Activated naive CD4-positive, alpha-beta T cell treated with anti-CD3 and anti-CD28 coated beads for 36 hours (primary cell): Measurements from ENCODE around the gene CCNF. TPM values are rescaled to one million over a fixed set of nuclear protein-coding genes. Genes with fewer than 3 reads are reported as not detected.

Source experiments
- CTCF ChIA-PET: fragments of 350-600 bp; sonication (Branson Sonifier 250); formaldehyde crosslinking; loops from one replicate; lab custom pipeline; 2021; ENCODE audit warnings: antibody characterized with exemption; lab: Charles Lee
- DNase-seq: peaks from one replicate; pipeline ENCODE4 v3.0.0-alpha.2; 2020
- H3K27ac Mint-ChIP-seq: one replicate; pipeline ENCODE4 v1.8.0; 2021; ENCODE audit warnings: mild to moderate bottlenecking, mixed read lengths
- H3K27me3 Mint-ChIP-seq: one replicate; pipeline ENCODE4 v1.8.0; 2021; ENCODE audit warnings: low read depth, mixed read lengths
- H3K36me3 Mint-ChIP-seq: one replicate; pipeline ENCODE4 v1.8.0; 2021; ENCODE audit warnings: low read depth, mixed read lengths
- H3K4me1 Mint-ChIP-seq: one replicate; pipeline ENCODE4 v1.8.0; 2021; ENCODE audit warnings: low read depth, mixed read lengths
- H3K4me3 Mint-ChIP-seq: one replicate; pipeline ENCODE4 v1.8.0; 2021; ENCODE audit warnings: mild to moderate bottlenecking, moderate library complexity, mixed read lengths
- H3K9me3 Mint-ChIP-seq: one replicate; pipeline ENCODE4 v1.8.0; 2021; ENCODE audit warnings: mixed read lengths
- intact Hi-C: fragments of 100-400 bp; cut with micrococcal nuclease; formaldehyde crosslinking; loops from one replicate; pipeline ENCODE4 v1.15.1; 2023
- total RNA-seq, 2 experiments: library from RNA; stranded (reverse); gene quantifications; one replicate each; pipeline ENCODE4 v1.2.3, GENCODE V29; 2021

The CCNF gene
- total RNA-seq, 2 experiments from 2014 or later, result 73.5 to 74.5 TPM

DNA sequence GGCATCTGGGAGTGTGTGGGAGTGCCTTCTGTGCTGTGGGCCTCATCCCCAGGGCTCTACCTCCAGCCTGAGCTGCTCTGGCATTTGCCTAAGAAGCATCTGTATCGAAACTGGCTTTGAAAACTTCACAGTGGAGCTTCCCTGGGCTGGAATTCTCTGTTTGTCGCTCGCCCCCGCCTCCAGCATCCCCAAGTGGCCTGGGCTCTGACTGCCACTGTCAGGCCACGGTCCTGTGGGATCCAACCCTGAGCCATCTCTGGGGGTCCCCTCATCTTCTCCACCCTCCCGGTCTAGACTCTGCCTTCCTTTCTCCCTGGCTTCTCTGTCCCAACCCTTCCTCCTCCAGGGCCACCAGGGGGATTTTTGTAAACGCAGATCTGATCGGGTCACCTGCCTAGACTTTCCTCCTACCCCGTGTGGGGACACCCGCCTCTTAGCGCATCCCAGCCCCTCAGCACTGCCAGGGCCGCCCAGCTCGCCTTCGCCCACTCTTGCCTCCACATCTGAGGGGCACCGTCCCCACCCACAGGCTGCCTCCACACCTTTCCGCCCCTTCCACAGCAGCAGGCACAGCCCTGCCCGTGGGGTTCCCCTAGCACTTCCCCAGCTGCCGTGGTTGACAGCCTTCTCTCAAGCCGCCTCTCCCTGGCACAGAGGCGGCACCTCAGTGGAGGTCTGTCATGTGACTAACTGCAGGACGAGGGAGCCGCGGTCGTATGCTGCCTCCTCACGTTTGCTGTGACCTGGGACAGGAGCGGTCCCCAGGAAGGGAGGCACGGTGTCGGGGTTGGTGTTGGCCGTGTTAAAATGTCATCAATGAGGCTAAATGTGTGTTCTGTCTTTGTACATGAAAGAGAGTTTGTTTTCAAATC, 57.6 kb downstream of the CCNF start:
- peak overlapping the region; percentile 69 for H3K27ac Mint-ChIP-seq

DNA sequence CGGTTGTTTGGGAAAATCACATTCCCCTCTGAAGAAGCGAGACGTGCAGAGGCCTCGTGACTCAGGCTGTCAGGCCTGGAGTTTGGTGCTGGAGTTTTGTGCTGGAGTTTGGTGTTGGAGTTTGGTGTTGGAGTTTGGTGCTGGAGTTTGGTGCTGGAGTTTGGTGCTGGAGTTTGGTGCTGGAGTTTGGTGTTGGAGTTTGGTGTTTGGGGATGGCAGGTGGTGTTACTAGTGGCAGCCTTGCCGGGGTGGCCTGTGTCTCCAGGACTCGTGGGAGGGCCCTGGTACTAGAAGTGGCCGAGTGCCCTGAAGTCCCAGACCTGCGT, 58.2 kb downstream of the CCNF start:
- Mint-ChIP-seq H3K36me3 (peaks cover 1% of the 10 kb centered on the region), H3K27me3 (no peaks in the 10 kb centered on the region), H3K4me3 (peak overlapping the region; percentile 10), H3K4me1 (peaks cover 16% of the 10 kb centered on the region), H3K27ac (peak overlapping the region; percentile 69), H3K9me3 (no peaks in the 10 kb centered on the region)
- no peak for DNase-seq
- intact Hi-C loops, result loop anchor here (1.0 to 5.0 kb wide), 6 partner anchors 13 to 293 kb away; partner anchors contain the start of genes ABCA3, CCNF, ECI1 and RNPS1
- CTCF ChIA-PET, result interaction anchor here (1.6 kb wide), 1 partner anchor 14 kb away, joined by 8 read pairs; no protein-coding TSS in a partner anchor

More for the DNA sequence above, 57.6 kb downstream of the CCNF start:
- H3K4me3 Mint-ChIP-seq, result peak overlapping the region; percentile 10
- CTCF ChIA-PET, result interaction anchor here (0.9 to 1.6 kb wide), 4 partner anchors 10 to 15 kb away, joined by 3 to 8 read pairs (median 3); partner anchors contain the start of gene TBC1D24
- peaks cover 16% of the 10 kb centered on the region for H3K4me1 Mint-ChIP-seq
- H3K9me3 Mint-ChIP-seq, result no peaks in the 10 kb centered on the region
- intact Hi-C loops, result loop anchor here (1.0 to 5.0 kb wide), 6 partner anchors 13 to 292 kb away; partner anchors contain the start of genes ABCA3, CCNF, ECI1 and RNPS1
- peaks cover 1% of the 10 kb centered on the region for H3K36me3 Mint-ChIP-seq
- DNase-seq, result peak; percentile 94
- no peaks in the 10 kb centered on the region for H3K27me3 Mint-ChIP-seq

DNA sequence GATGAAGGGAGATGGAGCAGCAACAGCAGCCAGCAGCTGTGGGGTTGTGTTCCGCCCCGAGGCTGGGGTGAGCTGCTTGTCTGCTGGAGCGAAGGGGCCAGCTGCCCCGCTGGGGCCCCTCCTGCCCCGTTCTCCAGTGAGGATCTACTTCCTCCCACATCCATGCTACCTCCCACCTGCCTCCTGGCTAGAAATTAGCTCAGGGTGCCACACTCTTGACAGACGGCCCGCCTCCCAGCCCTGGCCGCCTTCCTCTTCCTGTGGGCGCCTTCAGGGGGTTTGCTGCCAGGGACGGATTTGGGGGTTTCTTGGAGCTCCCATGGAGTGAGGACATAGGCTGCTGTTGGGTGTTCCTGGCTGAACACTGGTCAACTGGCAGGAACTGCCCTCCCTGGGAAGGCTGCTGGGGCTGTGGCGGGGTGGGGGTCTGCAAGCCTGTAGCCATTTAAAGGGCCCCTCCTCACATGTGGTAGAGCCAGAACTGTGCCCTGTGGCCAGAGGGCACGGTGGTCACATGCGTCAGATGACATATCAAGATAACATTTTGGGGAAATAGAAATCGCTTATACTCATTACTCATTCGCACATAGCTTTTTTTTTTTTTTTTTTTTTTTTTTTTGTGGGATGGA, 58.8 kb downstream of the CCNF start:
- Mint-ChIP-seq H3K4me1 (peaks cover 16% of the 10 kb centered on the region), H3K36me3 (peaks cover 1% of the 10 kb centered on the region), H3K27me3 (no peaks in the 10 kb centered on the region), H3K4me3 (no peak overlapping the region), H3K27ac (no peak overlapping the region), H3K9me3 (no peaks in the 10 kb centered on the region)
- DNase-seq, result no peak
- intact Hi-C loops, result loop anchor here (1.0 to 5.0 kb wide), 6 partner anchors 14 to 293 kb away; partner anchors contain the start of genes ABCA3, CCNF, ECI1 and RNPS1
- CTCF ChIA-PET, result interaction anchor here (0.6 to 1.6 kb wide), 3 partner anchors 13 to 325 kb away, joined by 3 to 8 read pairs (median 3); no protein-coding TSS in a partner anchor

DNA sequence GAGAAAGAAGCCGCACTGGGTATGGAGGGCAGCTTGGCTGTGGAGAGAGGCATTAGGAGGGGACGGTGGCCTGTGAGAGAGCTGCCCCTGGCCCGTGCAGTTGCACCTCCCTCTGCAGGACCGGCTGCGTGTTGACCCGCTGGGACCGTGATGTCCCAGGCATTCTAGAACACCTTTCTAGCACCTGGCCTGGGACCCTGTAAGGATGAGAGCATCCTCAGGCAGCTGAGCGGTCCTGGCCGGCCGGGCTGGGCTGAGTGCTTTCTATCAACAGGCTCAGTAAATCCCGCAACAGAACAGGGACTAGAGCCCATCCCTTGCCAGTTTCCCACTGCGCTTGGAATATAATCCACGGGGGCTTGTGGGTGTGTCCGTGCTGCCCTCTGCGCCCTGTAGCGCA, 60.3 kb downstream of the CCNF start:
- CTCF ChIA-PET, result no interaction called here
- H3K36me3 Mint-ChIP-seq, result peaks cover 1% of the 10 kb centered on the region

DNA sequence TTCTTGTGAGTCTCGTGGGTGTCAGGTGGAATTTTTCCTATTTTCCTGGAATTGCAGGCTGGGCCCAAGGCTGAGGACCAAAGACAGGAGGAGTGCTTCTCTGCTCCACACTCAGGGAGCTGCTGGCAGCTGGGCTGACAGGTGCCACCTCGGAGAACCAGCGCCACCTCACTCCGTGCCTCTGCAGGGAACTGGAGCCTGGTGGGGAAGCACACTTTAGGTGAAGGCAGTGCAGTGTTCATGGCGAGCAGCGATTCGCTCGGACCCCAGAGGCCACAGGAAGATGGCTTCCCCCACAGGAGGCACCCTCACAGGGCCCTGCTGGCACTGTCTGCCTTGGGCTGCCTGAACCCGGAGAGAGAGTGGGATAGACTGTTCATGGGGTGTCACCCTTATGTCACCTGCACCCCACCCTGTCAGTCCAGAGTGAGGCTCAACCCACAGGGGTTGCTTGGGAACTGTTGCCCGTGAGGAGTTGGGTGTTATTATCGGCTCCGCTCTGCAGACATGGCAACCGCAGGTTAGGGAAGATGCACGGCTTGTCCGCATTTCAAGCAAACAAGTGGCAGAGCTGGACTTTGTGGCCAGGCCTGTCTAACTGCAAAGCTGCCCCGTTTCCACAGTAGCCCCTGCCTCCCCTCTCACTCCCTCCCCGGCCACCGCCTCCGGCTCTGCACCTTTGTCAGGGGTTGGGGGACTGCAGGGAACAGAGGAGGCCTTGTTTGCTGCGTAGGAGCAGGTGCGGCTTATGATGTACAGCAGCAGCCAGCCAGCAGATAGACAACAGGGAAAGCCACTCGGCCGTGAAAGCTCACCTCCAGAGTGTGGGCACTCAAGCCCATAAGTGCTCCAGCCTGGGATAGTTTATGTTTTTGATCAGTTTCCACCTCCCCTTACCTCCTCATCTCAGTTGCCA, 61.2 kb downstream of the CCNF start:
- Mint-ChIP-seq H3K4me3 (no peak overlapping the region), H3K27ac (no peak overlapping the region), H3K9me3 (no peaks in the 10 kb centered on the region), H3K36me3 (peaks cover 1% of the 10 kb centered on the region), H3K4me1 (peaks cover 16% of the 10 kb centered on the region), H3K27me3 (no peaks in the 10 kb centered on the region)
- CTCF ChIA-PET, result interaction anchor here (0.7 kb wide), 1 partner anchor 10 kb away, joined by 4 read pairs; no protein-coding TSS in a partner anchor
- no peak for DNase-seq
- intact Hi-C loops, result no loop called here

More for the DNA sequence above, 60.3 kb downstream of the CCNF start:
- Mint-ChIP-seq H3K27me3 (no peaks in the 10 kb centered on the region), H3K27ac (no peak overlapping the region), H3K4me3 (no peak overlapping the region), H3K9me3 (no peaks in the 10 kb centered on the region), H3K4me1 (peaks cover 16% of the 10 kb centered on the region)
- intact Hi-C loops, result loop anchor here (5.0 kb wide), 1 partner anchor 237 kb away; the partner anchor contains the start of gene ECI1
- no peak for DNase-seq

DNA sequence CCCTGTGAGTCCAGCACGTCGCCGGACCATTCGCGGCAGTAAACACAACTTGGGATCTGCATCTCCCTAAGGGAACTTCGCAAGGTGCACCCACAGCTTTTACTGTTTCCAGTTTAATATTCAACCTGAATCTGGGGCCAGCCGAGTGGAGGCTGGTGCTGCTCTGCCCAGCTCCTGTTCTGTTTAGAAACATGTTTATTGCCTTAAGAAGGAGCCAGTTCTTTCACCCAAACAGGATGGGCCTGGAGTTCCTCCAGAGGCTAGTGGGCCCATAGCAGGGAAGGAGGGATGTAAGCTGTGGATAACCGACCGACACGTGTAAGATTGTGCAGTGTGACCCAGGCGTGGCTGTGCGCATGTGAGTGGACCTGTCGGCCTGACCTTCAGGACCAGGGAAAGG, 63.0 kb downstream of the CCNF start:
- peaks cover 8% of the 10 kb centered on the region for H3K4me1 Mint-ChIP-seq
- H3K27me3 Mint-ChIP-seq, result no peaks in the 10 kb centered on the region
- DNase-seq, result no peak
- no peak overlapping the region for H3K4me3 Mint-ChIP-seq
- H3K9me3 Mint-ChIP-seq, result no peaks in the 10 kb centered on the region
- intact Hi-C loops, result no loop called here
- no peak overlapping the region for H3K27ac Mint-ChIP-seq
- CTCF ChIA-PET, result no interaction called here
- H3K36me3 Mint-ChIP-seq, result no peaks in the 10 kb centered on the region

DNA sequence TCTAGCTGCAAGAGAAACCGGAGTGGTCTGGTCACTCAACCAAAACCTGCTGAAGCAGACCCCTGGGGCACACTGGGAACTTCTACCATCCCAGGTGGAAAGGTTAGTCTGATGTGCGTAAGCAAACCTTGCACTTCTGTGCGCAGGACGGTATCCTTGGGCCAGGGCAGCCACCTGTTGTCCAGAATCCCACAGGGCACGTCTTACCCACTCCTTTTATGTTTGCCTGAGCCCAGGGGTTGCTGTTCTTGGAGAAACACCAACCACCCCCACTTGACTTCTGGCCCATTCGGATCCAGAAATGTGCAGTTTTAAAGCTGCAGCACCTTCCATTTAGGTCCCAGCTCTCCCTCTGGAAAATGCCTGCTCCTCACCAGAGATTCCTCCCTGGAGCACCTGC, 64.4 kb downstream of the CCNF start:
- no peak for DNase-seq
- Mint-ChIP-seq H3K4me3 (no peak overlapping the region), H3K9me3 (no peaks in the 10 kb centered on the region), H3K36me3 (peaks cover 2% of the 10 kb centered on the region), H3K27ac (no peak overlapping the region), H3K27me3 (no peaks in the 10 kb centered on the region), H3K4me1 (no peaks in the 10 kb centered on the region)
- intact Hi-C loops, result no loop called here
- CTCF ChIA-PET, result no interaction called here

DNA sequence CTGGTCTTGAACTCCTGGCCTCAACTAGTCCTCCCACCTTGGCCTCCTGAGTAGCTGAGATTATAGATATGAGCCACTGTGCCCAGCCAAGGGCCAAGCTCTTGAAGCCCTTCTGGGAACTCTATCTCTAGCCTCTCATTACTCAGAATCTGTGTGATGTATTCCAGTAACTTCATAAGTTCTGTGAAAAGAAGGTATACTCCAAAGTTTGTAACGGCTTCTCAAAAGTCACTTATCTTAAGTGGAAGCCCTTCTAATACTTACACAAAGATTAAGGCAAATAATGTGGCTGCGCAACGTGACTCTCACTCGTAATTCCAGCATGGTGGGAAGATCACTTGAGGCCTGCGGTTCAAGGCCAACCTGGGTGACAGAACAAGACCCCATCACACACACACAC, 65.4 kb downstream of the CCNF start:
- H3K27ac Mint-ChIP-seq, result no peak overlapping the region
- no peak overlapping the region for H3K4me3 Mint-ChIP-seq
- intact Hi-C loops, result no loop called here
- no peak for DNase-seq
- no peaks in the 10 kb centered on the region for H3K4me1 Mint-ChIP-seq
- no peaks in the 10 kb centered on the region for H3K27me3 Mint-ChIP-seq
- H3K36me3 Mint-ChIP-seq, result peaks cover 2% of the 10 kb centered on the region
- no peaks in the 10 kb centered on the region for H3K9me3 Mint-ChIP-seq
- CTCF ChIA-PET, result no interaction called here

DNA sequence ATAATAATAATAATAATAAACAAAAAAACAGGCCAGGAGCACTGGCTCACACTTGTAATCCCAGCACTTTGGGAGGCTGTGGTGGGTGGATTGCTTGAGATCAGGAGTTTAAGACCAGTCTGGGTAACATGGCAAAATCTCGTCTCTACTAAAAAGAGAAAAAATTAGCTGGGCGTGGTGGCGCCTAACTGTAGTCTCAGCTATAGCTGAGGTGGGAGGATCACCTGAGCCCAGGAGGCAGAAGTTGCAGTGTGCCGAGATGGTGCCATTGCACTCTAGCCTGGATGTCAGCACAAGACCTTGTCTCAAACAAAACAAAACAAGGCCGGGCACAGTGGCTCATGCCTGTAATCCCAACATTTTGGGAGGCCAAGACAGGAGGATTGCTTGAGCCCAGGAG, 65.8 kb downstream of the CCNF start:
- Mint-ChIP-seq H3K36me3 (peaks cover 2% of the 10 kb centered on the region), H3K4me1 (no peaks in the 10 kb centered on the region), H3K27me3 (no peaks in the 10 kb centered on the region), H3K9me3 (no peaks in the 10 kb centered on the region), H3K4me3 (no peak overlapping the region), H3K27ac (no peak overlapping the region)
- CTCF ChIA-PET, result no interaction called here
- intact Hi-C loops, result no loop called here
- no peak for DNase-seq

DNA sequence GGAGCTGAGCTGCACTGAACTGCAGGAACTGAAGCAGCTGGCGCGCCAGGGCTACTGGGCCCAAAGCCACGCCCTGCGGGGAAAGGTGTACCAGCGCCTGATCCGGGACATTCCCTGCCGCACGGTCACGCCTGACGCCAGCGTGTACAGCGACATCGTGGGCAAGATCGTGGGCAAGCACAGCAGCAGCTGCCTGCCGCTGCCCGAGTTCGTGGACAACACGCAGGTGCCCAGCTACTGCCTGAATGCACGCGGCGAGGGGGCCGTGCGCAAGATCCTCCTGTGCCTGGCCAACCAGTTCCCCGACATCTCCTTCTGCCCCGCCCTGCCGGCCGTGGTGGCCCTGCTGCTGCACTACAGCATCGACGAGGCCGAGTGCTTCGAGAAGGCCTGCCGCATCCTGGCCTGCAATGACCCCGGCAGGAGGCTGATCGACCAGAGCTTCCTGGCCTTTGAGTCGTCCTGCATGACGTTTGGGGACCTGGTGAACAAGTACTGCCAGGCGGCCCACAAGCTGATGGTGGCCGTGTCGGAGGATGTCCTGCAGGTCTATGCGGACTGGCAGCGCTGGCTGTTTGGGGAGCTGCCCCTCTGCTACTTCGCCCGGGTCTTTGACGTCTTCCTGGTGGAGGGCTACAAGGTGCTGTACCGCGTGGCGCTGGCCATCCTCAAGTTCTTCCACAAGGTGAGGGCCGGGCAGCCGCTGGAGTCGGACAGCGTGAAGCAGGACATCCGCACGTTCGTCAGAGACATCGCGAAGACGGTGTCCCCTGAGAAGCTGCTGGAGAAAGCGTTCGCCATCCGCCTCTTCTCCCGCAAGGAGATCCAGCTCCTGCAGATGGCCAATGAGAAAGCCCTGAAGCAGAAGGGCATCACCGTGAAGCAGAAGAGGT, 67.2 kb downstream of the CCNF start:
- CTCF ChIA-PET, result interaction anchor here (0.6 kb wide), 1 partner anchor 14 kb away, joined by 3 read pairs; no protein-coding TSS in a partner anchor
- Mint-ChIP-seq H3K36me3 (peaks cover 2% of the 10 kb centered on the region), H3K4me1 (no peaks in the 10 kb centered on the region), H3K4me3 (no peak overlapping the region), H3K27ac (no peak overlapping the region), H3K27me3 (no peaks in the 10 kb centered on the region), H3K9me3 (no peaks in the 10 kb centered on the region)
- no peak for DNase-seq
- intact Hi-C loops, result no loop called here

DNA sequence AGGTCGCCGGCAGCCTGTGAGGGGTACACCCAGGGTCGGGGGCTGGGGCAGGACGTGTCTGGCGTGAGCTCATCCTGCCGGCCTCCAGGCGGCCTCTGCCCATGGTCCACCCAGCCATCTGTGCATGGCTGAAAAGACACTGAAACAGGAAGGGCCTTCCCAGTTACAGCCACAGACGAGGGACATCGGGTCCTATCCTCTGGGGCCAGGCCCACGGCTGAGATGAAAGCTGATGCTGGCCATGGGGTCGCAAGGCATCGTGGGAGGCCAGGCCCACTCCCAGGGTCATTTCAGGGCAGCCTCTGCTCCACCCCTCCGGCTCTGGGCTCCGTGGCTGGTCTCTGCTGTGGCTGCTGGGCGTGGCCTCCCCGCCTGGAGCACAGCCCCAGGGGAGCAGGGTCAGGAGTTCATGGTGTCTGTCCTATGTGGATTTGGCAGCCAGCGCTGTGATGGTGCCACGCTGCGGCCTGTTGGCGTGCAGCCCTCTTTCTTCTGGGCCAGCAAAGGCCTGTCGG, 67.9 kb downstream of the CCNF start:
- Mint-ChIP-seq H3K4me3 (no peak overlapping the region), H3K27me3 (no peaks in the 10 kb centered on the region), H3K27ac (no peak overlapping the region), H3K36me3 (peaks cover 4% of the 10 kb centered on the region), H3K9me3 (no peaks in the 10 kb centered on the region), H3K4me1 (peaks cover 2% of the 10 kb centered on the region)
- intact Hi-C loops, result no loop called here
- CTCF ChIA-PET, result interaction anchor here (0.6 kb wide), 1 partner anchor 14 kb away, joined by 3 read pairs; no protein-coding TSS in a partner anchor
- DNase-seq, result no peak
